HG02763 (cell line): ENCODE data around the gene PIM2.

Source experiments
- ATAC-seq: cut with Tn5 transposase; IDR thresholded peaks from one replicate; pipeline ENCODE4 v1.9.1; 2021; ENCODE audit warnings: mild to moderate bottlenecking, moderate library complexity; ENCODE audit not compliant: unreplicated experiment

PIM2 gene

DNA sequence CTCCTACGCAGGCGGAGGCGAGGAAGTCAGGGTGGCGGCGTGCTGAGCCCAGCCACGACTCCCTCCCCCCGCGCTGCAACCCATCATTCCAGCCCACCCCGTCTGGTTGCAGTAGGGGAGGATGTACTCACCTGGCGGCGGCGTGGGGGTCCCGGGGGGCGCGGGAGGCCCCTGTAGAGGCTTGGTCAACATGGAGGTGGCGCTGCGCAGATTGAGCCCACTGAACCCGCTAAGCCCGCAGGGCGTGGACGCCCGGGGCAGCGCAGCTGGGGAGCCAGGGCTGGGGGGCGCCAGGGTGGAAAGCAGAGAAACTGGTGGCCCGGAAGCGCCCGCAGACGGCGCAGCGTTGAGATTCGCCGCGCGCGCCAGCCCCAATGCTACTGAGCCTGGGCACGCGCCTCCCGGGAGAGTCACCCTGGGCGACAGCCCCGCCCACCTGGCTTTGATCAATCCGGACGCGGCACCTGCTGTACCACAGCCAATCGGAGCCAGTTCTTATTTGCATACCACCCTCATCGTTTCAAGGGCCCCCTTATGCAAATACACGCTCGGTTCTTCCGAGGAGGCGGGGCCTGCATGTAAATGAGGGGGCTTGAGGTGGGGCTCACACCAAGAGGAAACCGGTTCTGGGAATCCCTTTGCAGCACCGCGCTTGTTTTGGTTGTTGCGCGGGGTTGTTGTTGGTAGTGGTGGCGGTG, at the start of gene PIM2:
Gene PIM2 (minus strand): TSS at position 382 of the 698 bp plus-strand sequence. CDS start 190 bp downstream, at position 192.
- peak; percentile 67 for ATAC-seq

DNA sequence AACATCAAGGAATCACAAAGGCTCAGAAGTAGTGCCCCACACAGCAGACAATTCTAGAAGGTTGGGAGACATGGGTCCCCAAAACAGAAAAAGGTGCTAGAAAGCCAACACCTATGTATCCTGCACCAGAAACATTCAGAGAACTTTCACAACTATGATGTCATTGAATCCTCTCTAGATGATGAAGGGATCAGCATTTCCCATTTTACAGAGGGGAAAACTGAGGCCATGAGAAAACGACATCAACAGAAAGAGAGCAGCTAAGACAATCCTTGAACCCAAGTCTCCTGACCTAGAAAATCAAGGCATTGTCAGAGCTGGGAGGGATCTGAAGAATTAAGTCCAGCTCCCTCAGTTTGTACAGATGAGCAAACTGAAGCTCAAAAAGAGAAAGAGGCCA, 49.6 kb upstream of the PIM2 start:
- no peak for ATAC-seq

DNA sequence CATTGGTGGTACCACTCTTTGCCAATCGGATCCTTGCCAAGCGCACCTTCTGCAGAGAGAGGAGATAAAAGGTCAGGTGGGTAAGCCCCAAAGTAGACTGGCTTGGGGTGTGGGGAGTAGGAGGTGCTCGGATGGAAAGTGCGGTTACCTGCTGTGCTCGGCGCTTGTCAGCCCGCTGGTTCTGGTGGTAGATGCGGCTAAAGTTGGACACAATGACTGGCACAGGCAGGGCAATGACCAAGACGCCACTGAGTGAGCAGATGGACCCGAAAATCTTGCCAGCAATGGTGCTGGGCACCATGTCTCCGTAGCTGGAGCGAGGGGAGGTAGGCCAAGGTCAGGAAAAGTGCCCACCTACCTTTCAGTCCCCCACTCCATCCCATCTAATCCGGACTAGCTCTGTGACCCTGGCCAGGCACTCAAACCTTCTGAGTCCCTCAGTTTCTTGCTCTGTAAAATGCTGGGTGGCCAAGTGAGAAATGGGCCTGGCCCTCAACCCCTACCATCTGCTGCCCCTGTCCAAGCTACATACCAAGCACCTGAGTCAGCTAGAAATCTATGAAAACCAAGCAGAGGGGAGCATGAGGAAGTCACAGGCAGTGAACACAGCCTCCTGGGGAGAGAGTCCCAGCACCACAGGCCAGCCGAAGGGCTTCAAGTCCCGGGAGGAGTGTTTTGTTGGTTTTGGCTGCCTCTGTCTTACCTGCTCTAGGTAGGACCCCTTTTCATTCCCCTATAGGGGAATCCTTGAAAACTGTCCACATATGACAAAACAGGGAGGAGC, 48.2 kb upstream of the PIM2 start:
- no peak for ATAC-seq

DNA sequence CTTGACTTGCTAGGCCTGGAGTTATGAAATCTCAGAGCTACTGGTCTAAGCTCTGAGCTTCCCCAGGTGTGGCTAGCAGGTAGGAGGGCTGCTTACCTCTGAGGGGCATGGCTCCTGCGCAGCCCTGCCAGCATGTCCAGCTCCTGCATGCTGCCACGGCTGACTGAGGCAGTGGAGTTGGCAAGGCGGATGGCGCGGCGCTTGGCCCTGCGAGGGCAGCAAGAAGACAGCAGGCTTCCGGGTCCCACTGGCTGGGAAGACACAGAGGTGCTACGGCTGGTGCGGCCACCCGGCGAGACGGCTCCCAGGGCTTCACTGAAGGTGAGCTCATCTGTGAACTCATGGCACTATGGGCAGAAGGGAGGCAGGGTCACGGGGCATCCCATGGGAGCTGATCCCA, 47.1 kb upstream of the PIM2 start:
- no peak for ATAC-seq

DNA sequence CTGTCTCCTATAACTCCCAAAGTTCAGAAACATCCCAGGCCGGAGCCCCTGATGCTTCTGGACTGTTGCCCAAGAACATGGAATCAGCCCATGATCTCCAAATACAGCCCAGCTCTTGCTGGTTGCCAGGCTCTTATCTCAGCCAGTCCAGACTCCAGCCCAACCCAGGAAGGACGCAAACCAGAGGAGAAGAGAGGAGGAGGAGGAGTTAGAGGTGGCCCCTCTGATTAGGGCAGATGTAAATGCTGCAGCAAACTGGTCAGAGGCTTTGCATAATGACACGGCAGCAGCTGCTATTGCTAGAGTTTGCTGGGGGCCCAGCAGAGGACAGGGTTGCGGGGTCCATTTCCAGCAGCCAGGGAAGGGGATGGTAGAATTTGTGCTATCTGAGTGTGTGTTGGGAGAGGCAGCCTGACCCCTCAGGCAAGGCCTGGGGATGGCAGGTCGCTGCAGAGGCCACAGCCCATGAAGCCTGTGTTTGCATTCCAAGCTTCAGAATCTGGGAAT, 42.8 kb upstream of the PIM2 start:
- no peak for ATAC-seq

DNA sequence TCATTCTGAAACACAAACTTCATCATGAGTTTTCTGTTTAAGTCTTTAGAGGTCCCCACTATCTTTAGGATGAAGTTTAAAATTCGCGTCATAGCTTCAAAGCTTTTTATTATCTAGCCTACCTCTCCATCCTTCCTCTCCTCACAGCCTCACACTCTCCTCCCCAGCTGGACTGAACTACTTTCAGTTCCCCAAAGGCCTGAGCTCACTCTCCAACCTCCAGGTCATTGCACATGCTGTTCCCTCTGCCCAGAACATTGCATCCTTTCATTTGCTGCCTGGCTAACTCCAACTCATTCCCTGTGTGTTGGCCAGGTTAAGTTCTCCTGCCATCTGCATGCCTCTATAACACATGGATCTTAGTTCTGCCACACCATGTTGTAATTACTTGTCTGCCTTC, 41.5 kb upstream of the PIM2 start:
- ATAC-seq, result no peak

DNA sequence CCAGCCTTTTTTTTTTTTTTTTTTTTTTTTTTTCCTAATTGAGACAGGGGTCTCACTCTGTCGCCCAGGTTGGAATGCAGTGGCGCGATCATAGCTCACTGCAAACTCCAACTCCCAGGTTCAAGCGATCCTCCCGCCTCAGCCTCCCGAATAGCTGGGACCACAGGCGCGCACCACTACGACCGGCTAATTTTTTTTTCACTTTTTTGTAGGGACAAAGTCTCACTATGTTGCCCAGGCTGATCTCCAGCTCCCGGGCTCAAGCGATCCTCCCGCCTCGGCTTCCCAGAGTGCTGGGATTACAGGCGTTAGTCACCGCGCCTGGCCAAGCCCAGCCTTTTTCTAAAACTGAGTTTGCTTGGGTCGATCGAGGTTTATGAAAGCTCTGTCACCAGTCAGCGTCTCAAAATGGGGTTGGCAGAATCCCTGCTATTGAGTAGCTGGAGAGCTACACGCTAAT, 39.8 kb upstream of the PIM2 start:
- no peak for ATAC-seq

DNA sequence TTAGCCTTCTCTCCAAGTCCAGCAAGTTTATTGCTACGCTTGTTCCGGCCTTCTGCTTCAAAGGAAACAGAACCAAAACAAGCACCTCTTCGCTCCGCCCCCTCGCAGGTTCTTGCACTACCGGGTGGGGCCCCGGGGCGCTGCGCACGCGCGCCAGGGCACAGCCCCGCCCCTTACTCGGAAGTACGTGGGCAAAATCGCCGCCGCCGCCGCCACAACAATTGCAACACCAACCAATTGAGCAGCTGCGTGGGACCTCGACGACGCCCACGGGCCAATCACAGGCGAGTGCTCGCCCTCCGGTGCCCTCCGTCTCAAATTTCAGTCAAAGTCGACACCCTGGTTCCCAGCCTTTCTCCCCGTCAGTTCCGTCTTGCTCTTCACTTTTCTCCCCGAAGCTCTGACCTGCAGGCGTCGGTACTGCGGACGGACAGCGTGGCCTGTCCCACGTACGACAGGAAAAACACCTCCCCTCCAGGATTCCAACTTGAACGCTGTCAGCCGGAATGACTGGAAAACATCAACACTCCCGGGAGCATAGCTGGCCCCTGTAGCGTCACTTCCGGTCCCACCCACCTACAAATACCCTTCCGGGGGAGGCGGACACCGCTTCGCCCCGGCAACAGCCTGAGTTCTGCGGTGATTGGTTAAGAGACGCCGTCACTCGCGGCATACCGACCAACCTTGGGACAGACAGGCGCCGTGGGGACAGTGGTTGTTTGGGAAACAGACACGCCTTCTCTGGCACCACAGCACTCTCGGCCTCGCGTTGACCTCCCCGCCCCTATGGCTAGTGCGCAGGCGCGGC, 39.2 kb upstream of the PIM2 start:
- ATAC-seq, result peak; percentile 81

DNA sequence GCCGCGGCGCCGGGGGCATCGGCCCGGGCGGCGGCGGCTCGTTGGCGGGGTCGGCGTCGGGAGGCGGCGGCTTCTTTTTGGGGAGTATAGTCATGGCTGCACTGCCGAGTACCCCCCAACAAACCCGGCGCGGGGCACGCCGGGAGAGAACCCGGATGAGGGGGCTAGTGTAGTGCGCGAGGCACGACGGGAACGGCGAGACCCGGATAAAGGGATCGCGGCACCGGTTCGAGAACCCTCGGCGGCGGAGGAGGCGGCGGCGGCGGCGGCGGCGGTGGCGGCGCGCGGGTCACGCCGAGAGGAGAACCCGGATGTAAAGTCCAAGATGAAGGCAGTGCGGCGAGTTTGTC, 38.6 kb upstream of the PIM2 start, which contains the start of gene OTUD5:
Gene OTUD5 (minus strand): TSS at position 131 of the 350 bp plus-strand sequence. CDS start 37 bp downstream, at position 94.
- ATAC-seq, result peak; percentile 27

DNA sequence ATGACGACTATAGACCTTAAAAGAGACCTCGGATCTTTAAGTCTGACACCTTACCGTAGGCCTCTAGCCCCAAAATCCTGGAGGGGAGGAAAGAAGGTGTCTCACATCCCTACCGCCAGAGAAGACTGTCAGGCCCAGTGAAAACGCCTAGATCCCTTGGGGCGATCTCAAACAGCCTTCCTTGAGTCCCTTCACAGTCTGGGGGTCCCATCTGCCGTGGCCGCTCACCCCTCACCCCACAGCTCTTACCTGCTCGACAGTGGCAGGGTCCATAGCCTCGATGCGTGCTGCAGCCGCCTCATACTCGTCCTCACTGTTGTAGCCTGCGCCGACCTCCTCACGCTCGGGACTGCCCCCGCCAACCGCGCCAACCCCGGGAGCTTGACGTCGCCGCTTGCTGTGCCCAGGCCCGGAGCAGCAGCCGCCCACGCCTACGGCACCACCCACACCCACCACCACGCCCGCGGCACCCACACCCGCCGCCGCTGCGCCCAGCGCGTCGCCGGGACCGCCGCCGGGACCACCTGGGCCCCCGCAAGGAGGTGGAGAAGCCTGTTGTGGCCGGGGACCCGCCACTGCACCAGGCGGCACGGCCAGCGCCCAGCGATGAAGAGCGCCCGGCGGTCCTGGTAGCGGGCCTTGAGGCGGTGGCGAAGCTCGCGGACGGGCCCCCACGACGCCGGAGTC, 38.0 kb upstream of the PIM2 start:
- ATAC-seq, result no peak

DNA sequence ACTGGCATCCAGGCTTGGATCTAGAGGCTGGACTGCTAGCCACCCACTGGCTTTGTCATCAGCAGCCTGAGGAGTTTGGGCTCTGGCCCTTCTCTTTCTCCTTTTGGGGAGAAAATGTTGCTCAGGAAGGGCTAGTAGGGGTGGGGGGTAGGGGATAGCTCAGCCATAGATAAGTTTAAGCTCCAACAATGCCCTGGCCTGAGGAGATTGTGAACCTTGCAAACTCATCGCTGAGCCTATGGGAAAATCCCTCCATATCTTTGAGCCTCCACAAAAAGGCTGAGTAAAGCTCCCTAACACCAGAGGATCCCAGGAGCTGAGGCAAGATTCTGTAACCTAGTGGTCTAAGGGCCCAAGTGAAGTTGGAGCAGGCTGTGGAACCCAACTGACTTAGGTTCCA, 29.8 kb upstream of the PIM2 start:
- no peak for ATAC-seq

DNA sequence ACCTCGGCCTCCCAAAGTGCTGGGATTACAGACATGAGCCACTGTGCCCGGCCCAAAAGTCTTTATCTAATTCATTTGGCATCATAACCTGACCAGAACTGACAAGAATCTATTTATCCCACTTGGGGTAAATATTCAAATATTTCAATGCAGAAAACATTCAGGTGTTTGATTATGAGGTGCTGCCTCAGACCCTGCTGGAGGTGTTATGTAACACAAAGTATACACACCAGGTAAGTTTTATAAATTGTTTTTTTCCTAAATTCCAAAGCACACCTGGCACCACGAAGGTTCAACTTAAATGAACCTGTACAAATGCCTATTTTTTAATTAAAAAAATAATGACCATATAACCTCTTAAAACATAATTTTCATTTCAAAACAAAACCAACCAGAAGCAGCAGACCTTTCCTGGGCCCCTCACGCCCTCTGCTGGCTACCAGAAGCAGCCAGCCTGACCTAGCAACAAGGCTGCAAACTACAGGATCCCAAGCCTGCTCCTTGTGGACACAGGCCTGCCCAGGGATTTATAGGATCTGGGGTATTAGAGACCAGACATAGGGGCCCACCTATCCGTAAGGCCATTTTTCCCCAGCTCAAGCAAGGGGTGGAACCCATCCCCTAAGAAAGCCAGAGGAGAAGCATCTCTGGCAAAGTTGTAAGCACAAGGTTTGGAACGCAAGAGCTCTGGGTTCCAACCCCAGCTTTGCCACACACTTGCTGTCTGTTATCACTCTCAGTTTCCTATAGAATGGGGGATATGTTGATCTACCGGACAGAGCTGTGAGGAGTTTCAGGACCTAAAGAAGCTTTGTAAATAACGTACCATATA, 26.9 kb upstream of the PIM2 start:
- no peak for ATAC-seq

DNA sequence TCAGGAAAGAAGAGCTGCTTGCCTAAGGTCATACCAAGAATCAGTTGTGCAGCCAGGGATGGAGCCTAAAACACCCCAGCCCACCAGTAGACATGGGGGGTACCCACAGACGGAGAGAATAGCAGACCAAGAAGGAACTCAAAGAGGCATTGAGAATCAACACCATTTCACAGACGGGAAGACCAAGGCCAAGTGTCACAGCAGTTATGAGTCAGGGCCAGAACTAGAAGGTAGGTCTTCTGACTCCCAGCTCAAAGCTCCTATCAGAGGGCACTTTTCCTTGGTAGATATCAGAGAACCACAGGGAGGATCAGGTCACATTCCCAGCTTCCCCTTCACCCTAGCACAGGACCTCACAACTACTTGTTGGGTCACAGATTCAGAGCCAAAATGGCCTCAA, 24.1 kb upstream of the PIM2 start:
- ATAC-seq, result no peak

DNA sequence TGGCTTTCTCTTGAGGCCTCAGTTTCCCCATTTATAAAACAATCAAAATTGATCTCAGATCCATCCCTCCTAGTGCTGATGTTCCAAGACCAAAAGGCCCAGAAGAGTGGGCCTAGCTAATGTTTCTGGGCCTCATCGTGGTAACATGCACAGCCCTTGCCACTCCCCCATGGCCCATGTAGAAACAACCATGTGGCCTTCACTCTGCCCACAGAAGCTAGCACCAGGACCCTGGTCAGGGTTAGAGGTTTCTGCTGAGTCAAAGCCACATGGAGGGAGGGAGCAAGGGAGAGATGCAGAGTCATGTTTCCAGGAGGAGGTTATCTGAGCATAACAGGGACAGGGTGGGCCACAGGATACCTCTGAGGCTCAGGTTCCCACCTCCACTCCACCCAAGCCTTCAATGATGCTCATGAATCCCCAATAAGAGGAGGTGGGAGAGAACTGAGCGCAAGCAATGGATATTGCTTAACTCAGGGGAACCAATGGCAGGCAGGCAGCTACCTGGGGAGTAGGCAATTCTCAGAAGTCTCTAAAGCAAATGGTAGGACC, 21.7 kb upstream of the PIM2 start:
- ATAC-seq, result no peak

DNA sequence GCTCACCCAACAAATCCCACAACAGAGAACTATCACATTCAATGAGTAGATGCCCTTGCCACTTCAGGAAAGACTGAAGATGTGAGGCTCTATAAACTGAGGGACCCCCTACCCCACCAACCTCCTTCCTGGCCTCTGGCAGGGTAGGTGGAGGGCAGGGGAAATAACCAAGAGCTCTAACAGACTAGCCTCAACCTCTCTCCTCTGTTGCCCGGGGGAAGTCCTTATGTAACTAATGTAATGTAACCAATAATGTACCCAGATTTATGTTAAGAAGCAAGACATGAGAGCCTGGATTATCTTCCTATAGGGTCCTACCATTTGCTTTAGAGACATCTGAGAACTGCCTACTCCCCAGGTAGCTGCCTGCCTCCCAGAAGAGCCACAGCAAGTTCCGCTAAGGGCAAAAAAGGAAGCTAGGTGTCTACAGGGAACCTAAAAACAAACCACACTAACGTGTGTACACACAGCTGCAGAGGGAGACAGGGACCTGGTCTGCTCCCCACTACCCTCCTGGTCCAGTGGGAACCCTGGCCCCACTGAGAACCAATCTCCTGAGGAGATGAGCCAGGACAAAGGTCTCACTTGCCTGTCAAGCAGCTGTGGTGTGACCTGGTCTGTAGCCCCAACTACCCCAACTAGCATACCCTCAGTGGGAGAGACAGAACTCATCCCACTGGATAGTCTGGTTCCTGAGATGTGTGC, 20.9 kb upstream of the PIM2 start:
- no peak for ATAC-seq

DNA sequence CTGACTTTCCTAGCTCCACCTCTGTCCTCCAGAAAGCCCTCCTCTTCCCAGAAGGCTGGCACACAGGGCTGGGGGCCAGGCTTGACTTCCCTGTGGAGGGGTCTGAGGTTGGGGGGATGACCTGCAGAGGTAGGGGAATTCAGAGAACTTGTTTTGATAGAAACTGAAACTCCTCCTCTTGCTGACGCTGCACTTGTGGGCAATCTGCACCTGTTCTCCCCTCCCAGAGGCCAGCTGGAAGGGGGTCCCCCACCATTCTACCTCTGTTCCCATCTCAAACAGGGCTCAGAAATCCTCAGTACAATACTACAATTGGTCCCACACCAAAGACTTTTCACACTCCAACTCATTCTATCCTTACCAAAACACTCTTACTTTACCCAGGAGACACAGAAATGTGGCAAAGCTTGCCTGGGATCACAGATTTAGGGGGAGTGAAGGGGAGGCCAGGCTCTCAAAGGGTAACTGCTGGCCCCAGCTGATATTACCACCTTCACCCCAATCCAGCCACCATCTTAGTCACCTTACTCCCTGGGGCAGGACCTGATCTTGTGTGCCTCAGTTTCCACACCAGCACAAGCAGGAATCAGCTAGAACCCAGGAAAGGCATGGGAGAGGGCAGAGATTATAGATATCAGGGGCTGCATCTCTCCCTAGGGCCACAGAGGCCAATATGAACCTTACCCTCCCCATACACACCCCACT, 20.0 kb upstream of the PIM2 start:
- peak; percentile 46 for ATAC-seq

DNA sequence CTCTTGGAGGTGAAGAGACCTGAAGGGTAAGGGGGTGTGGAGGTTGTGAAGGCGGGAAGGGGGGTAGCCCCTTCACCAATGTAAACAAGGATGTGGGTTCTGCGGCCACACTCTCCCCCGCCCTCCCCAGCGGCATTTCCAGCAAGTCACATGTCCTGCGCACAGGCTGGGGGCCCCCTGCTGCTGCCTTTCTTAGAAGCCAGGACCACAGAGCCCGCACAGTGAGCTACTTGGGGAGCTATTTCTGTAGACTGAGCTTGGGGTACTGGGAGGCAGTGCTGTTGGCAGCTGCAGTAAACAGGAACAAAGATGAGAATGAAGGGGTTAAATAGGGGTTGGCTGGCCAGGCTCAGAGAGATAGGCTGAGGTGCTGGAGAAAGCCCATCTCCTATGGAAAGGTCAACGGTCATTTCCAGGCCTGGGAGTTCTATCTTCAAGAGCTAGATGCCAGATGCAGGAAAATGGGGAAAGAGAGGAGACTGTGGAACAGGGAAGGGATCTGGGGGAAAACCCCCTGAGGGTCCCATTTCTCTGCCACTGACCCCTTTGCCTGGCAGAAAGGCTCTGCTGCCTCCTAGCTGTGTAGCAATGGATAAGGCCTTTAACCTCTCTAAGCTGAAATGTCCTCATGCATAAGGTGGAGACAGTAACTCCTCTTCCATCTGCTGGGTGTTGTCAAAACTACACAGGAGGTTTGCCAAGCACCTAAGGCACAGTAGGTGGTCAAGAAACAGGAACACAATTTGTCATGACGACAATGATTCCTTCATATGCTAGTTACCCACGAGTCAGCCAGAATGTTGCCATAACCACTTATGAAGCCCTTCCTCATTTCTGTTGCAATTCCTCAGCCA, 18.5 kb upstream of the PIM2 start:
- peak; percentile 62 for ATAC-seq
